PC-9 (cell line): ENCODE measurements around the gene LMF1. TPM values are rescaled to one million over a fixed set of nuclear protein-coding genes. Genes with fewer than 3 reads are reported as not detected.

Experiments used
- BruUV-seq: library from RNA; stranded (reverse); fragments of 400-500 nt; replicated peaks from 2 replicates; lab custom pipeline; 2021; lab: Mats Ljungman, UMichigan
- CTCF ChIA-PET: fragments of 300-600 bp; sonication (Branson Sonifier 250); formaldehyde crosslinking; loops from one replicate; lab custom pipeline; 2022; ENCODE audit warnings: antibody characterized with exemption; lab: Charles Lee
- POLR2A ChIA-PET: fragments of 300-600 bp; sonication (Branson Sonifier 250); formaldehyde crosslinking; loops from one replicate; lab custom pipeline; 2022; ENCODE audit warnings: antibody characterized with exemption; ENCODE audit not compliant: unreplicated experiment; lab: Charles Lee
- DNase-seq, 2 experiments: peaks; one replicate each; pipeline versions ENCODE4 v3.0.0 to v3.0.0-alpha.2; 2015 to 2022; ENCODE audit warnings: mixed read lengths in 1 of 2
- H2AFZ ChIP-seq: fragments of 200-600 bp; sonication (generic); 2 replicates; pipeline ENCODE4 v1.8.1; 2017; ENCODE audit warnings: antibody characterized with exemption
- H3F3A ChIP-seq: fragments of 200-600 bp; sonication (generic); 2 replicates; pipeline ENCODE4 v1.8.1; 2017; ENCODE audit warnings: antibody characterized with exemption, mild to moderate bottlenecking, low read depth; ENCODE audit not compliant: insufficient read depth
- H3K27ac ChIP-seq: fragments of 200-600 bp; sonication (generic); 2 replicates; pipeline ENCODE4 v1.6.1; 2016; ENCODE audit warnings: mixed run types
- H3K27me3 ChIP-seq: fragments of 200-600 bp; sonication (generic); 2 replicates; pipeline ENCODE4 v1.6.1; 2016; ENCODE audit warnings: low read depth, mixed run types; ENCODE audit not compliant: insufficient read depth
- H3K36me3 ChIP-seq: fragments of 200-600 bp; sonication (generic); 2 replicates; pipeline ENCODE4 v1.6.1; 2016; ENCODE audit warnings: low read depth, mixed run types
- H3K4me1 ChIP-seq: fragments of 200-600 bp; sonication (generic); replicated peaks from 2 replicates; pipeline ENCODE4 v1.6.1; 2016; ENCODE audit warnings: mixed run types; ENCODE audit not compliant: insufficient read depth
- H3K4me2 ChIP-seq: fragments of 200-600 bp; sonication (generic); 2 replicates; pipeline ENCODE4 v1.6.1; 2017; ENCODE audit warnings: mixed run types
- H3K4me3 ChIP-seq: fragments of 200-600 bp; sonication (generic); 2 replicates; pipeline ENCODE4 v1.6.1; 2016; ENCODE audit warnings: mixed run types
- H3K79me2 ChIP-seq: fragments of 200-600 bp; sonication (generic); 2 replicates; pipeline ENCODE4 v1.6.1; 2017; ENCODE audit warnings: low read depth, mixed run types
- H3K9me2 ChIP-seq: fragments of 200-600 bp; sonication (generic); 2 replicates; pipeline ENCODE4 v1.8.1; 2017; ENCODE audit warnings: mild to moderate bottlenecking; ENCODE audit not compliant: insufficient read depth
- H3K9me3 ChIP-seq: fragments of 200-600 bp; sonication (generic); 2 replicates; pipeline ENCODE4 v1.8.1; 2016; ENCODE audit warnings: low read depth; ENCODE audit not compliant: insufficient read depth
- H4K20me1 ChIP-seq: fragments of 200-600 bp; sonication (generic); 2 replicates; pipeline ENCODE4 v1.8.1; 2017; ENCODE audit not compliant: insufficient read depth
- EZH2 ChIP-seq: fragments of 200-600 bp; sonication (generic); IDR thresholded peaks from 2 replicates; pipeline ENCODE4 v1.8.0; 2017; ENCODE audit warnings: antibody characterized with exemption, low read depth
- intact Hi-C: fragments of 100-400 bp; cut with micrococcal nuclease; formaldehyde crosslinking; loops from one replicate; pipeline ENCODE4 v1.10.0; 2022; ENCODE audit not compliant: unreplicated experiment
- total RNA-seq: library from RNA; stranded (reverse); gene quantifications from 2 replicates; pipeline ENCODE4 v1.2.3, GENCODE V29; 2021
- TF ChIP-seq, protein P1 (sequence below): fragments of 200-600 bp; sonication (generic); conservative IDR thresholded peaks from 2 replicates; pipeline ENCODE4 v1.6.1; 2017; ENCODE audit warnings: mixed run types, antibody characterized with exemption, mild to moderate bottlenecking, moderate library complexity

The LMF1 gene
- total RNA-seq, 1 experiment from 2014 or later: 31.3 TPM

- H3K4me3 ChIP-seq: no peak overlapping the region
- ChIA-PET CTCF (no interaction called here), POLR2A (no interaction called here)
- H2AFZ ChIP-seq: no peak overlapping the region
- TF ChIP-seq EZH2: no peak
- TF ChIP-seq, protein P1, sequence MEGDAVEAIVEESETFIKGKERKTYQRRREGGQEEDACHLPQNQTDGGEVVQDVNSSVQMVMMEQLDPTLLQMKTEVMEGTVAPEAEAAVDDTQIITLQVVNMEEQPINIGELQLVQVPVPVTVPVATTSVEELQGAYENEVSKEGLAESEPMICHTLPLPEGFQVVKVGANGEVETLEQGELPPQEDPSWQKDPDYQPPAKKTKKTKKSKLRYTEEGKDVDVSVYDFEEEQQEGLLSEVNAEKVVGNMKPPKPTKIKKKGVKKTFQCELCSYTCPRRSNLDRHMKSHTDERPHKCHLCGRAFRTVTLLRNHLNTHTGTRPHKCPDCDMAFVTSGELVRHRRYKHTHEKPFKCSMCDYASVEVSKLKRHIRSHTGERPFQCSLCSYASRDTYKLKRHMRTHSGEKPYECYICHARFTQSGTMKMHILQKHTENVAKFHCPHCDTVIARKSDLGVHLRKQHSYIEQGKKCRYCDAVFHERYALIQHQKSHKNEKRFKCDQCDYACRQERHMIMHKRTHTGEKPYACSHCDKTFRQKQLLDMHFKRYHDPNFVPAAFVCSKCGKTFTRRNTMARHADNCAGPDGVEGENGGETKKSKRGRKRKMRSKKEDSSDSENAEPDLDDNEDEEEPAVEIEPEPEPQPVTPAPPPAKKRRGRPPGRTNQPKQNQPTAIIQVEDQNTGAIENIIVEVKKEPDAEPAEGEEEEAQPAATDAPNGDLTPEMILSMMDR: no peak
- no peaks in the 10 kb centered on the region for H3K36me3 ChIP-seq
- no peaks in the 10 kb centered on the region for H3K27me3 ChIP-seq
- H3K9me2 ChIP-seq: no peaks in the 10 kb centered on the region
- H4K20me1 ChIP-seq: peaks cover 4% of the 10 kb centered on the region; the same call in 1 of the 2 replicates
- no TSS peak for BruUV-seq
- H3K4me2 ChIP-seq: no peak overlapping the region
- H3K4me1 ChIP-seq: no peaks in the 10 kb centered on the region
- DNase-seq: no peak
- H3K9me3 ChIP-seq: no peaks in the 10 kb centered on the region
- no peaks in the 10 kb centered on the region for H3F3A ChIP-seq
- H3K79me2 ChIP-seq: no peaks in the 10 kb centered on the region
- intact Hi-C loops: no loop called here
- H3K27ac ChIP-seq: no peak overlapping the region
Observed at GRCh38 chr16:899683-900060, 71.1 kb downstream of the LMF1 start.

DNA sequence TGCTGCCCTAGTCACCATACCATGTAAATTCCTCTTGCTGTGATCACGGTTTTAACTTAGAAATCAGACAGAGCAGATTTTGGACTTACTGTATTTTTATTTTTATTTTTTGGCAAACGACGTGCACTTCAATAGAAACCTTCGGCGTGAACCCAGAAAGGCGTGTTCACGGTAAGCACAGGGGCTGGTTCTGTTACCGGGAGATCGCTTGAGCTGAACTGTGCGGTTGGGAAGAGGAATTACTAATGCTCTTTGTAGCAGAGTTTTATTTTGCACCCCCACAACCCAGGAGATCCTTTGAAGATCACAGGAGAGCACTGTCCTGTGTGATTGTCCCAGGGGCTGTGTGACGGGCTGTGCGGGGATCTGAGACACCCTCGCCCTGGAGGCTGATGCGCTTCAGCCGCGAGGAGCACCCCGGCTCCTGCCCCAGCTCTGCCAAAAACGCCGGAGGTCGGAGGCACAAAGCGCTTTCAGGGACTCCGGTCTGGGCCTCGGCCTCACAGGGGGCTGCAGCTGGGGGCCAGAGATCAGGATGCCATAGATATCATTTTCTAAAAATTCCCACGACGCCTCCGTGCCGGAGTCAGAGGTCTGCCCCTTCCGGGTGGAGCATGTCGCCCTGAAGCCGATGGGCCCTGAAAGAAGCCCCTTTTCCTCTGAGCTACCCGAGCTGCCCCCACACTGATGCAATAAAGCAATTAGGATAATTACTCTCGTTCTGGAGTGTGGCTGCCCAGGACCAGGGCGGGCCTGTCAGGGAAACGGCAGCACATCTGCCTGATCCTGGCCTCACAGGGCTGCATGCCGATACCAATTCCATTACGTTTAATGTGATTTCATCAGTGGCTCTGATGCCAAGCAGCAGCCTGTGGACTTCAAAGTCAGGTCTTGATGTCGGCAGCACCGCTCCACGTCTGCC is 71.8 kb downstream of the LMF1 start:
- intact Hi-C loops: no loop called here
- BruUV-seq: no TSS peak
- H3F3A ChIP-seq: no peaks in the 10 kb centered on the region
- peaks cover 4% of the 10 kb centered on the region; the same call in 1 of the 2 replicates for H4K20me1 ChIP-seq
- CTCF ChIA-PET: no interaction called here
- no peak overlapping the region for H2AFZ ChIP-seq
- TF ChIP-seq EZH2: no peak
- TF ChIP-seq, protein P1: no peak
- no peak overlapping the region for H3K27ac ChIP-seq
- H3K4me3 ChIP-seq: no peak overlapping the region
- POLR2A ChIA-PET: no interaction called here
- H3K79me2 ChIP-seq: no peaks in the 10 kb centered on the region
- no peaks in the 10 kb centered on the region for H3K4me1 ChIP-seq
- no peaks in the 10 kb centered on the region for H3K9me2 ChIP-seq
- H3K27me3 ChIP-seq: no peaks in the 10 kb centered on the region
- H3K36me3 ChIP-seq: no peaks in the 10 kb centered on the region
- DNase-seq: no peak
- H3K9me3 ChIP-seq: no peaks in the 10 kb centered on the region
- H3K4me2 ChIP-seq: no peak overlapping the region

DNA sequence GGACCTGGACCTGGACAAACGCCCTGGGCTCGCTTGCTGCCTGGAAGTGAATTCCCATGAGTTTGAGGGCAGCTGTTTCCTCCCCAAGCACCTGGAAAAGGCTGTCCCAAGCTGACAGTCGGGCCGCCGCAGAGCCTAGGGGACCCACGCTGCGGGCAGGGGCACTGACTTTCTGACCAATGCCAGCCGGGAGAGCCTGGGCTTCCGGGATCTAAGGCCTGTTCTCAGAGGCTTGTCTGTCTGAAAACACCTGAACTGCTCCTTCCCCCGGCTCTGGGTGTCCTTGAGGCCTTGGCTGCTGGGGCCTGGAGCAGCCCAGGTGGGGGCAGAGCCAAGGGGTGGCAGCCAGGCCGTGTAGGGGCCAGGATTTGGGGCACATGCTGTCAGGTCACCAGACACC is 72.6 kb downstream of the LMF1 start:
- Histone ChIP-seq H3K27ac (no peak overlapping the region), H4K20me1 (peaks cover 4% of the 10 kb centered on the region; the same call in 1 of the 2 replicates), H3K9me3 (no peaks in the 10 kb centered on the region), H3K36me3 (no peaks in the 10 kb centered on the region), H3K4me1 (no peaks in the 10 kb centered on the region), H3K79me2 (no peaks in the 10 kb centered on the region), H3F3A (no peaks in the 10 kb centered on the region), H3K4me2 (no peak overlapping the region), H3K4me3 (no peak overlapping the region), H3K9me2 (no peaks in the 10 kb centered on the region), H3K27me3 (no peaks in the 10 kb centered on the region), H2AFZ (no peak overlapping the region)
- TF ChIP-seq, protein P1: no peak
- no peak for TF ChIP-seq EZH2
- CTCF ChIA-PET: no interaction called here
- no peak for DNase-seq
- BruUV-seq: no TSS peak
- POLR2A ChIA-PET: no interaction called here
- intact Hi-C loops: no loop called here
